Stimulated activated naive CD8-positive, alpha-beta T cell treated with anti-CD3 and anti-CD28 coated beads, Interleukin-15, Interleukin-2, amounts not matched to agents 100 ng/mL and 50 ng/mL, for 24 hours (primary cell): ENCODE measurements around the gene RBM26.
A peak's percentile ranks its signal among the peaks of the same experiment; 100 is the strongest.
"Not testable (repeated sequence)": the region's sequence is repeated elsewhere in the genome, so short reads cannot be mapped to it uniquely, and the experiment has no call there.

Source experiments
- H3K27ac Mint-ChIP-seq: one replicate; pipeline ENCODE4 v1.8.0; 2021; ENCODE audit warnings: mild to moderate bottlenecking, mixed read lengths
- H3K27me3 Mint-ChIP-seq: one replicate; pipeline ENCODE4 v1.8.0; 2021; ENCODE audit warnings: mixed read lengths
- H3K36me3 Mint-ChIP-seq: one replicate; pipeline ENCODE4 v1.8.0; 2021; ENCODE audit warnings: low read depth, mixed read lengths
- H3K4me1 Mint-ChIP-seq: one replicate; pipeline ENCODE4 v1.8.0; 2021; ENCODE audit warnings: low read depth, mixed read lengths
- H3K4me3 Mint-ChIP-seq: one replicate; pipeline ENCODE4 v1.8.0; 2021; ENCODE audit warnings: mild to moderate bottlenecking, mixed read lengths
- H3K9me3 Mint-ChIP-seq: one replicate; pipeline ENCODE4 v1.8.0; 2021; ENCODE audit warnings: mixed read lengths

RBM26 gene

DNA sequence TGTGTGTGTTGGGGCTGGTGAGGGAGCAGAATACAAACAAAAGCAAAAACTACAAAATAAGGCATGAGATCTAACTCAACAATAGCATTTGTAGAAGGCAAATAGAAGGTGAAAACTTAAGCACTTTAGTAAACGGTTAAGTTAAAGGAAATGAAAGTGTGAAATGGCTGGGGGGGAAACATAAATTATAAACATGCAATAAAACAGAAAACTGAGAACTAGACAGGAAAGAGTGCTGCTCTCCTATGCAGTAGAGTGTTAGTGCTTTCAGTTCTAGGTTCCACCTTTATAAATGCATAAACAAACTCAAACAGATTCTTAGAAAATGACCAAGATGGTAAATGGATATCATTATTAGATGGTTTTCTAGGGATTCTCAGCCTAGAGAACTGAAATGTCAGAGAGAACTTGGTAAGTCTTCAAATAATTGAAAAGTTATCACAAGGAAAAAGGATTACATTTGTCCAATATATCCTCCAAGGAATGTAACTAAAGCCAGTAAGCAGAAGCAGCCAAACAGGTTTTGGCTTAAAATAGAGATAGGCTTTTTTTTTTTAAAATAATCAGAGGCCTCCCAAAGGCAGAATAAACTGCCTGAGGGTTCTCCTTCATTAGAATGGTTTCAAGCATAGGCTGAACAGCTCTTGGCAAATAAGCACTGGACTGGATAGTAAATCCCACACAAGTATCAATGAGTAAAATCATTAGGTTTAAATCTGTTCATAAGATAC, 23.3 kb downstream of the RBM26 start:
- Mint-ChIP-seq H3K27ac (peak overlapping the region; percentile 56), H3K4me3 (peak overlapping the region; percentile 62), H3K4me1 (peaks cover 75% of the 10 kb centered on the region), H3K9me3 (no peaks in the 10 kb centered on the region), H3K36me3 (peaks cover 44% of the 10 kb centered on the region), H3K27me3 (no peaks in the 10 kb centered on the region)

DNA sequence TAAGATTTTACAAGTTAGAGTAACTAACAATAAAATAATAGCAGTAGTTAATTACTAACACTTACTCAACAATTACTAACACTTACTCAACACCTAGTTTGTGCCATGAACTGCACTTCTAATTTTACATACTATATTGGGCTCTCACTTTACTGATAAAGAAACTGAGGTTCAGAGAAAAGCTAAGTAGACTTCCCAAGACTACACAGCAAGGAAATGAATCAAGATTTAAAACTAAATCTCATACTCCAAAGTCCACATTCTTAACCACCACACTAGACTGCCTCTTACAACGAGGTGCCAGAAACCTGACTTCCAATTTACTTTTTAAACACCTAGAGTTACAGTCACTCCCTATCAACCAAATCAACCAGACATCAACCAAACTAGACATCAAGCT, 25.1 kb downstream of the RBM26 start:
- Mint-ChIP-seq H3K27me3 (no peaks in the 10 kb centered on the region), H3K4me1 (peaks cover 60% of the 10 kb centered on the region), H3K4me3 (no peak overlapping the region), H3K36me3 (peaks cover 55% of the 10 kb centered on the region), H3K27ac (peak overlapping the region; percentile 16), H3K9me3 (no peaks in the 10 kb centered on the region)

DNA sequence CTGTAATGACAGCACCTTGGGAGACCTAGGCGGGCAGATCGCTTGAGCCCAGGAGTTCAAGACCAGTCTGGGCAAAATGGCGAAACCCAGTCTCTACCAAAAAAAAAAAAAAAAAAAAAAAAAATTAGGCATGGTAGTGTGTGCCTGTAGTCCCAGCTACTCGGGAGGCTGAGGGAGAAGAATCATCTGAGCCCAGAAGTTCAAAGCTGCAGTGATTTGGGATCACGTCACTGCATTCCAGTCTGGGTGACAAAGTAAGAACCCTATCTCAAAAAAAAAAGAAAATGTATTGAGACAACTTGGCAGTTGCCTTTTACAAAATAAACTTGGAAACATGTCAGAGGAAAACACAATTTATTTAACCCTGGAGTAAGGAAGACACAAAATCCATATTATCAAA, 26.8 kb downstream of the RBM26 start:
- H3K36me3 Mint-ChIP-seq: peaks cover 56% of the 10 kb centered on the region
- H3K27ac Mint-ChIP-seq: no peak overlapping the region
- no peaks in the 10 kb centered on the region for H3K27me3 Mint-ChIP-seq
- H3K9me3 Mint-ChIP-seq: no peaks in the 10 kb centered on the region
- H3K4me1 Mint-ChIP-seq: peaks cover 47% of the 10 kb centered on the region
- H3K4me3 Mint-ChIP-seq: no peak overlapping the region

DNA sequence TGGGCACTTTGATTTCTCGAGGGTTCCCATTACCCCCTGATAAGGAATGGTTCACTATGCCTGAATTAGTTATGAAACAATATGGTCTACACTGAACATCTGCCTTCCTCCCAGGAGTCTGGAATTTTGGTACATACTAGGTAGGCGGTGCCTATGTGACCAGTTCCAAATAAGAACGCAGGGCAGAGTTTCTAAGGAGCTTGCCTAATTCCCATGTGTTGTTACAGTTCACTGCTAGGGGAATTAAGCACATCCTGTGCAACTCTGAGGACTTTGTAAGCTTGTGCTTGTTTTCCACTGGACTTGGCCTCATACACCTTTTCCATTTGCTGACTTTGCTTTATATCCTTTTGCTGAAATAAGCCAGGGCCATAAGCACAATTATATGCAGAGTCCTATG, 29.2 kb downstream of the RBM26 start:
- no peaks in the 10 kb centered on the region for H3K9me3 Mint-ChIP-seq
- H3K4me1 Mint-ChIP-seq: peaks cover 24% of the 10 kb centered on the region
- H3K4me3 Mint-ChIP-seq: no peak overlapping the region
- H3K36me3 Mint-ChIP-seq: peaks cover 51% of the 10 kb centered on the region
- no peaks in the 10 kb centered on the region for H3K27me3 Mint-ChIP-seq
- H3K27ac Mint-ChIP-seq: no peak overlapping the region

DNA sequence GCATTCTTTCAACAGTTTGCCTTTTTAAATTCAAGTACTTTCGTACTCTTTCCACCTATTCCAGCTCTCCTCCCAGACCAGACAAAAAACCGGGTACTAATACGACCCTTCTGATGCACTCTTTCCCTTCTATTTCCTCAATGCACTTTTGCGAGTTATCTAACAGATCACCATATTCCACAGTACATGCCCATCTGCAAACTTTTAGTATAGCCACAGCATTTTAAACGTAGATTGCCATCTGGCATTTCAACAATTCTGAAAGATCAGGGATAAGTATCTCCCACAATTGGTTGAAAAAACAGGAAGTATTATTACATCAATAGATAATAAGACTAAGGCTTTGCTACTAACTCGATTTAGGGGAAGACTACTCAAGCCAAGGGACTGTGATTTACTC, 31.5 kb downstream of the RBM26 start:
- no peaks in the 10 kb centered on the region for H3K9me3 Mint-ChIP-seq
- no peak overlapping the region for H3K4me3 Mint-ChIP-seq
- no peaks in the 10 kb centered on the region for H3K27me3 Mint-ChIP-seq
- no peak overlapping the region for H3K27ac Mint-ChIP-seq
- H3K4me1 Mint-ChIP-seq: peaks cover 2% of the 10 kb centered on the region
- H3K36me3 Mint-ChIP-seq: peaks cover 59% of the 10 kb centered on the region

DNA sequence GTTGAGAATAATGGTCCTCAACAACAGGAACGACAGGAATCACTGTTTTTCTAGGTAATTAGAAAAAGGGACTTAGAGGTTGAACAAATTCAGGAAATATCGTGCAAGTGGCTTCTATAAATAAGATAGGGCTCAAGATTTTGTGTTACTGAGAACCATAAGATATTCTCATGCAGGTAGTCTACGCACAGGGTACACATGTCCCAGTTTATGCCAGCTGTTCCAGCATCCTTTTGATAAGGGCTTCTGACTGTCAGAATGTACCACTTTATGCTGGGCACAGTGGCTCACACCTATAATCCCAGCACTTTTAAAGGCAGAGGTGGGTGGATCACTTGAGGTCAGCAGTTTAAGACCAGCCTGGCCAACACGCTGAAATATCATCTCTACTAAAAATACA, 32.1 kb downstream of the RBM26 start:
- Mint-ChIP-seq H3K9me3 (no peaks in the 10 kb centered on the region), H3K36me3 (peaks cover 59% of the 10 kb centered on the region), H3K4me3 (no peak overlapping the region), H3K27ac (no peak overlapping the region), H3K4me1 (no peaks in the 10 kb centered on the region), H3K27me3 (no peaks in the 10 kb centered on the region)

DNA sequence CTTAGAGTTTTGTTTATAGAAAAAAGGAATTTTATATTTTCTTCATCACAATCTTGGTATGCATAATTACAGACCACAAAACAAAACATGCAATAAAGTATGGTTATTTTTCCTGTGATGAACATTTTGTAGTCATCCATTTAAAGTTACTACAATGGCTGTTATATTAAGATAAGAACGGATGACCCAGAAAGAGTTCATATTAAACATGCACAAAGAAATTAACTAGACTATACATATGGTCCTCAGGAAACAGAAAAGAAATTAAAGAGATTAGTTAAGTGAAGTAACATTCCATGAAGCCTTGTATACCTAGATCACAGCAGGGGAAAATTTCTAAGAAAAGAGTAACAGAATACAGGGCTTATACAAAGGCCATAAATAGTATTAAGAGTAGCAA, 36.8 kb downstream of the RBM26 start:
- peaks cover 4% of the 10 kb centered on the region for H3K4me1 Mint-ChIP-seq
- no peak overlapping the region for H3K4me3 Mint-ChIP-seq
- H3K9me3 Mint-ChIP-seq: no peaks in the 10 kb centered on the region
- H3K27me3 Mint-ChIP-seq: no peaks in the 10 kb centered on the region
- no peak overlapping the region for H3K27ac Mint-ChIP-seq
- H3K36me3 Mint-ChIP-seq: peaks cover 74% of the 10 kb centered on the region

DNA sequence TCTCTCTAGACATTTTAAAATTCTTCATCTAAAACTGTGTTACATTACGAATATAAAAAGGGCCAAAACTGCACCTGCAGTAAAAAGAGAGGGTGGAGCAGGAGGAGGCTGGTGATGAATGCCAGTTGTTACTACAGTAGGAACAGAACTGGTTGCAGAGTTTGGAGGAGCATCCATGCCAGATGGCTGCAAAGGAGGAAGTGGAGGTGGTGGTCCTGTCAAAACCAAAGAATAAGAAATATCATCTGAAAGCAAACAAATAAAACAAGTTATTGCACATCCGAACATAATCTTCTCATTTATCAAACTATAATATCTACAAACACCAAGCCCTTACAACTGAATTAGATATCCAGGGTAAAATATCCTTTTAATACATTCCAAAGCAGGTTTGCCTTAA, 40.1 kb downstream of the RBM26 start:
- no peaks in the 10 kb centered on the region for H3K27me3 Mint-ChIP-seq
- H3K9me3 Mint-ChIP-seq: no peaks in the 10 kb centered on the region
- no peak overlapping the region for H3K4me3 Mint-ChIP-seq
- H3K4me1 Mint-ChIP-seq: peaks cover 27% of the 10 kb centered on the region
- peaks cover 93% of the 10 kb centered on the region for H3K36me3 Mint-ChIP-seq
- peak overlapping the region; percentile 42 for H3K27ac Mint-ChIP-seq

DNA sequence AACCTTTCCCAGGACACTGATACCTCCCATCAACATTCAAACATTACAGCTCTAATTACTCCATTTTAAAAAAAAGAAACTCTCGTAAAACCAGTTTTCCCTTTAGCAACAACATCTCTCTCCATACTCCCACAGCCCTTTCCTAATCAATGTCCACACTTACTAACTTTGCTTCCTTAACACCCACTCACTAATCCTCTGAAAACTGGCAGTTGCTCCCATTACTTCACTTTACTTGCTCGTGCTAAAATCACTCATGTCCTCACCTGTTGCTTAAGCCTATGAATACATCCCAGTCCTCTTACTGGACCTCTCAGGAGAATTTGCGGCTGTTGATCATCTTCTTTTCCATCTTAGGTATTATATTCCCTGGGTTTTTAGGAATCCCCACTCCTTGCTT, 44.8 kb downstream of the RBM26 start:
- peak overlapping the region; percentile 31 for H3K27ac Mint-ChIP-seq
- H3K4me3 Mint-ChIP-seq: peak overlapping the region; percentile 0
- peaks cover 88% of the 10 kb centered on the region for H3K36me3 Mint-ChIP-seq
- H3K9me3 Mint-ChIP-seq: no peaks in the 10 kb centered on the region
- peaks cover 40% of the 10 kb centered on the region for H3K4me1 Mint-ChIP-seq
- no peaks in the 10 kb centered on the region for H3K27me3 Mint-ChIP-seq

DNA sequence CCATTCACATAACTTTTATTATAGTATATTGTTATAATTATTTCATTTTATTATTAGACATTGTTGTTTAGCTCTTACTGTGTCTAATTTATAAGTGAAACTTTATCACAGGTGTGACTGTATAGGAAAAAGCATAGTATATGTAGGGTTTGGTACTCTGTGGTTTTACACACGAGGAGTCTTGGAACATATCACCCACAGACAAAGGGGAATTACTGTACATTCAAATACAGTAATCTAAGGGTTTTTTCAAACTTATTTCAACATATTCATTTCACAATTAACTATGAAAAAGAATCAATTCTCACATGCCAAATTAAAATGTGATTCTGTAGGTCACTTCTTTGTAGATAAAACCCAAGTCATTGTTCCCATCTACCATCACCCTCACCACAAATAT, 46.0 kb downstream of the RBM26 start:
- Mint-ChIP-seq H3K36me3 (peaks cover 86% of the 10 kb centered on the region), H3K9me3 (no peaks in the 10 kb centered on the region), H3K4me1 (peaks cover 40% of the 10 kb centered on the region)

DNA sequence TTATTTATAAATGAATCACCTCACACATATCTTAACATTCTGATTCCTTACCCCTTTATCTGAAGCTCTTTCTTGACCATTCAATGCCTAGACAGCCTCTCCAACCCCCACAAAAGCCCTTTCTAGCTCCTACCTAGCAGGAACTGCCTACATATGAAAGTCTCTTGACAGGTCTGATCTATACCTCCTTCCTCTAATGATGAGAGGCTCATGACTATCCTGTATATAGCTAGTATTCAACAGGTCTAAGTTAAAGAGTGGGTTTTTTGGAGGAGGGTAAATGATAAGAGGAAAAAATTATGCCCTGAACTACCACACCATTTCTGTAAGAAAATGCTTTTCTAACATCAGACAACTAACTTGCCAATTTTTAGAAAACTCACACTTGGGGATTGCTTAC, 47.0 kb downstream of the RBM26 start:
- H3K27me3 Mint-ChIP-seq: no peaks in the 10 kb centered on the region
- H3K9me3 Mint-ChIP-seq: no peaks in the 10 kb centered on the region
- peak overlapping the region; percentile 36 for H3K27ac Mint-ChIP-seq
- H3K4me1 Mint-ChIP-seq: peaks cover 34% of the 10 kb centered on the region
- peaks cover 85% of the 10 kb centered on the region for H3K36me3 Mint-ChIP-seq
- H3K4me3 Mint-ChIP-seq: no peak overlapping the region

More for the DNA sequence above, 46.0 kb downstream of the RBM26 start:
- peak overlapping the region; percentile 81 for H3K27ac Mint-ChIP-seq
- no peak overlapping the region for H3K4me3 Mint-ChIP-seq
- no peaks in the 10 kb centered on the region for H3K27me3 Mint-ChIP-seq

DNA sequence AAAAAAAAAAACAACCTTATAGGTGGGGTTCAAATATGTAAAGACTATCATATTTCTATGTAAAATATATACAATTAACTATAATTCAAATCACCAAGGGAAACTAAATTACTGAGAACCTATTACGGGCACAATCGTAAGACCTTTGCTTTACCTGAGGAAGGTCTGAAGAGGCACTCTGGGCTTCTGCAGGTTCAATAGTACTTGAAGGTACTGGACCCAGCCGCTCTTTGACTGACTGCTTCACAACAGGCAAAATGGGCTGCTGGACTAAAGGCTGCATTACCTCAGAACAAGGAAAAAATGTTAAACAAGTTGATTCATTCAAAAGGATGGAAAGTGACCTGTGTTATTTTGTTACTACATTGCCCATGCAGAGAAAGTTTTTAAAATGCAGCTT, 51.8 kb downstream of the RBM26 start:
- H3K27ac Mint-ChIP-seq: no peak overlapping the region
- H3K4me1 Mint-ChIP-seq: peaks cover 3% of the 10 kb centered on the region
- H3K4me3 Mint-ChIP-seq: no peak overlapping the region
- H3K36me3 Mint-ChIP-seq: peaks cover 76% of the 10 kb centered on the region
- H3K27me3 Mint-ChIP-seq: no peaks in the 10 kb centered on the region
- H3K9me3 Mint-ChIP-seq: no peaks in the 10 kb centered on the region

DNA sequence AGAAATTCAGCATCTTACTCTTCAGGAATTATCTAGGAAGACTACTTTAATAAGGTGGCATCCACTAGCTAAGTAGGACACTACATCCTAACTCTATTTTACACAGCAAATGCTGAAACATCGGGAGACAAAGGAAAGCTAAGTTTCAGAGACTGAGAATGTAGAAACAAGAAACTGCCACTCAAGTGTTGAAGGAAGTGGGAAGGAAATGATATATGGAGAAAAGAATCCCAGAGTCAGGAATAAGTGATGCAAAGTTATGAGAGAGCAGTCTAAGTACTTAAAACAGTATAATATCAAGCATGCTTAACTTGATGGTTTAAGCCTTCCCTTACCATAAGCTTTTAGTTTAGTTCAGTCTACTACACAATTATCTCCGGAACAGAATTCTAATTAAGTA, 52.4 kb downstream of the RBM26 start:
- peaks cover 73% of the 10 kb centered on the region for H3K36me3 Mint-ChIP-seq
- H3K27me3 Mint-ChIP-seq: no peaks in the 10 kb centered on the region
- H3K4me1 Mint-ChIP-seq: peaks cover 3% of the 10 kb centered on the region
- no peak overlapping the region for H3K4me3 Mint-ChIP-seq
- peak overlapping the region; percentile 34 for H3K27ac Mint-ChIP-seq
- no peaks in the 10 kb centered on the region for H3K9me3 Mint-ChIP-seq

DNA sequence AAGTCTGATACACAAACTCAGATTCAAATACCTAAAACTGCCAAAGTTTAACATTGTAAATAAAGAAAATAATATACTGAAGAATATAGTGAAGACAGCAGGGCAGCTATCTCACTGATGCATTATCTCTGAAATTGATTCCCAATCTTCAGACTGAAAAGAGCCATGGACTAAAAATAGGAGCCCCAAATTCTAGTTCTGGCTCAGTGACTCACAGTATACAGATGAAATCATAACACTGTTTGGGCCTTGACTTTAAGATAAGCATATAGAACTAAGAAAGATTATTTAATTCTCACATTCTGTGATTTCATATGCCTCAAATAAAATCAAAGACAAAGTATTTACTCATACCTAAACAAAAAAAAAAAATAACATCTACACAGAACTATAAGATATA, 53.9 kb downstream of the RBM26 start:
- Mint-ChIP-seq H3K9me3 (no peaks in the 10 kb centered on the region), H3K4me3 (no peak overlapping the region), H3K27me3 (no peaks in the 10 kb centered on the region), H3K4me1 (peaks cover 12% of the 10 kb centered on the region), H3K36me3 (peaks cover 76% of the 10 kb centered on the region), H3K27ac (no peak overlapping the region)

DNA sequence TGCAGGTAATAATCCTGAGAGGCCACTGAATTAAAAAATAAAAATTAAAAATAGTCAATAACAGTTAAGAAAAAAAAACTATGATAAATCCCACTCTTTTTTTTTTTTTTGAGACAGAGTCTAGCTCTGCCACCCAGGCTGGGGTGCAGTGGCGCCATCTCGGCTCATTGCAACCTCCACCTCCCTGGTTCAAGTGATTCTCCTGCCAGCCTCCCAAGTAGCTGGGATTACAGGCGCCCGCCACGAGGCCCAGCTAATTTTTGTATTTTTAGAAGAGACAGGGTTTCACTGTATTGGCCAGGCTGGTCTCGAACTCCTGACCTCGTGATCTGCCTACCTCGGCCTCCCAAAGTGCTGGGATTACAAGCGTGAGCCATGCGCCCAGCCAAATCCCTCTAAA, 56.4 kb downstream of the RBM26 start:
- H3K4me1 Mint-ChIP-seq: peaks cover 31% of the 10 kb centered on the region

DNA sequence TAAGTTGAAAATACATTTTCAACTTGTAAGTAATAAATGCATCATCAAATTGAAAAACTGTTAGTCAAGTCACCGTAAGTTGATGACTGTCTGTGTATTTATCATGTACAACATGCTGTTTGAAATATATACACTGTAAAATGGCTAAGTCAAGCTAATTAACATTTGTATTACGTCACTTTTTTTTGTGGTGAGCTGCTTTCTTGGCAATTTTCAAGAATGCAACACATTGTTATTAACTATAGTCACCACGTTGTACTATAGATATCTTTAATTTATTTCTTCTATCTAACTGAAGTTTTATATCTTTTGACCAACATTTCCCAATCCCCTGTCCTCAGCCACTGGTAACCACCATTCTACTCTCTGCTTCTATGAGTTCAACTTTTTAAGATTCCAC, 57.0 kb downstream of the RBM26 start:
- H3K4me3 Mint-ChIP-seq: no peak overlapping the region
- no peaks in the 10 kb centered on the region for H3K27me3 Mint-ChIP-seq
- peaks cover 31% of the 10 kb centered on the region for H3K4me1 Mint-ChIP-seq
- H3K9me3 Mint-ChIP-seq: no peaks in the 10 kb centered on the region
- peaks cover 73% of the 10 kb centered on the region for H3K36me3 Mint-ChIP-seq
- no peak overlapping the region for H3K27ac Mint-ChIP-seq

More for the DNA sequence above, 56.4 kb downstream of the RBM26 start:
- H3K36me3 Mint-ChIP-seq: peaks cover 73% of the 10 kb centered on the region
- not testable (repeated sequence) for H3K9me3 Mint-ChIP-seq, H3K27me3 Mint-ChIP-seq, H3K4me3 Mint-ChIP-seq, H3K27ac Mint-ChIP-seq
